HG03520 (cell line): Measurements from ENCODE around the gene ZNF226.
"Not testable (repeated sequence)": the region's sequence is repeated elsewhere in the genome, so short reads cannot be mapped to it uniquely, and the experiment has no call there.

ENCODE experiments used
- ATAC-seq: cut with Tn5 transposase; IDR thresholded peaks from one replicate; pipeline ENCODE4 v1.9.1; 2021; ENCODE audit warnings: mild to moderate bottlenecking, moderate library complexity; ENCODE audit not compliant: unreplicated experiment

ZNF226 gene

GRCh38 chr19:44164673-44165512 is at the start of gene ZNF226:
Gene ZNF226 (plus strand): TSS chr19:44165100. CDS start chr19:44170081, 4,981 bp downstream.
- peak; percentile 81 for ATAC-seq

GRCh38 chr19:44121162-44121561 is 43.7 kb upstream of the ZNF226 start:
- not testable (repeated sequence) for ATAC-seq

DNA sequence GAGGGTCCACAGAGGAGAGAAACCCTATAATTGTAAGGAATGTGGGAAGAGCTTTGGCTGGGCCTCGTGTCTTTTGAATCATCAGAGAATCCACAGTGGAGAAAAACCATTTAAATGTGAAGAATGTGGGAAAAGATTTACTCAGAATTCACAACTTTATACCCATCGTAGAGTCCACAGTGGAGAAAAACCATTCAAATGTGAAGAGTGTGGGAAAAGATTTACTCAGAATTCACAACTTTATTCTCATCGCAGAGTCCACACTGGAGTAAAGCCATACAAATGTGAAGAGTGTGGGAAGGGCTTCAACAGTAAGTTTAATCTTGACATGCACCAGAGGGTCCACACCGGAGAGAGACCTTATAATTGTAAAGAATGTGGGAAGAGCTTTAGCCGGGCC is 32.9 kb upstream of the ZNF226 start:
- no peak for ATAC-seq

DNA sequence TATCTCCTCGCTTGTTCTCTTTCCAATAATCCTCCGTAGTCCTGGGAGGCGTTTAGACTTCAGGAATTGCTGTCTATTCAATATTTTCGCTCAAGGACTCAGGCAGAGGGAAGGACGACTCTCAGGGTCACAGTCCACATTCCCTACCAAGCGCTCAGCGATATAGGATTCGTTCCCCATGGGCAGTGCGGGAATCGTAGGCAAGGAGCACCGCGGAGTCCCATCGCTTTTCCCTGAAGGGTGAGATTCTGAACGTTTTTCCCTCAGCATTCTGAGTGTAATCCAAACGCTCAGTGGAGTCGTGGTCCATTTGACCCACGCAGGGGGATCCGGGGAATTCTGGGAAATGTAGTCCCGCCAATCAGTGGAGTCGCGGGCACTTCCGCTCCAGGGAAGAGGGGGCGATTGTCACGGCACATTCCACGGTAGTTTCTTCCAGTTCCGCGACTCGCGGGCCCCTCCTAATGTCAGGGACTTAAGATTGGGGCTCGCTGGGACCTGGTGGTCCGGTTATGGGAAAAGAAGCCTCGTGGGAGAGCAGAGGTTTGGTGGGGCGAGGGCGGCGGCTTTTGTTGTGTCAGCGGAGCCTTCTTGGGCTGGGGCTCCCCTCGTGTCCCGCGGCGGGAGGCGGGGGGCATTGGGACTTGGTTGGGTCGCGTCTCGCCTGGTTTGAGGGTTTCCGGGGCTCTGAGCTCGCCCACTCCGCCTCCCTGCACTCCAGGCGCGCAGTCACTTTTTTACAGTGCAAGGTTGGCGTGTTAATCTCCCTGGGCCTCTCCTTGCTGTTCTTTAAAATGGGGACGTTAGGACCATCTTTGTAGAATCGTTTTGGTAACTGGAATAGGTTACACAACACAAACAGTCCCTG is 23.5 kb upstream of the ZNF226 start, which contains the start of gene ZNF234:
Gene ZNF234 (plus strand): TSS at position 364 of the 868 bp plus-strand sequence. CDS start 3,079 bp downstream, outside the sequence.
- ATAC-seq: no peak

- ATAC-seq: no peak
Measured at GRCh38 chr19:44142059-44142433, 22.9 kb upstream of the ZNF226 start.

- ATAC-seq: no peak
Measured at GRCh38 chr19:44149776-44150175, 15.1 kb upstream of the ZNF226 start.

GRCh38 chr19:44151491-44151890 is 13.4 kb upstream of the ZNF226 start:
- no peak for ATAC-seq

GRCh38 chr19:44156475-44156874 is 8.4 kb upstream of the ZNF226 start:
- no peak for ATAC-seq

DNA sequence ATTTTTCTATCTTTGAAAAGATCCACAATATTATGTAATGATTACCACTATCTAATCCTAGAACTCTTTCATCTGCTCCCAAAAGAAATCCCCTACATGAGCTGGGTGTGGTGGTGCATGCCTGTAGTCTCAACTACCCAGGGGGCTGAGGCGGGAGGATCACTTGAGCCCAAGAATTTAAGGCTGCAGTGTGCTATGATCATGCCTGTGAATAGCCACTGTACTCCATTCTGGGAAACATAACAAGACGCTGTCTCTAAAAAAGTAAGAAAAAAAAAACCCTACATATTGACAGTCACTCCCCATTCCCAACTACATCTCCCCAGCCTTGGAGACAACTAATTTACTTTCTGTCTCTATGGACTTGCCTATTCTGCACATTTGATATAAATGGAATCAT is 1.1 kb upstream of the ZNF226 start:
- ATAC-seq: no peak

GRCh38 chr19:44164327-44164672 is 600 bp upstream of the ZNF226 start:
- ATAC-seq: no peak

GRCh38 chr19:44170660-44171059 is 5.8 kb downstream of the ZNF226 start:
- not testable (repeated sequence) for ATAC-seq

DNA sequence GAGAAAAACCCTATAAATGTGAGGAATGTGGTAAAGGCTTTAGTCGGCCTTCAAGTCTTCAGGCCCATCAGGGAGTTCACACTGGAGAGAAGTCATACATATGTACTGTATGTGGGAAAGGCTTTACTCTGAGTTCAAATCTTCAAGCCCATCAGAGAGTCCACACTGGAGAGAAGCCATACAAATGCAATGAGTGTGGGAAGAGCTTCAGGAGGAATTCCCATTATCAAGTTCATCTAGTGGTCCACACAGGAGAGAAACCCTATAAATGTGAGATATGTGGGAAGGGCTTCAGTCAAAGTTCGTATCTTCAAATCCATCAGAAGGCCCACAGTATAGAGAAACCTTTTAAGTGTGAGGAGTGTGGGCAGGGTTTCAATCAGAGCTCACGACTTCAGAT is 11.7 kb downstream of the ZNF226 start:
- ATAC-seq: no peak

DNA sequence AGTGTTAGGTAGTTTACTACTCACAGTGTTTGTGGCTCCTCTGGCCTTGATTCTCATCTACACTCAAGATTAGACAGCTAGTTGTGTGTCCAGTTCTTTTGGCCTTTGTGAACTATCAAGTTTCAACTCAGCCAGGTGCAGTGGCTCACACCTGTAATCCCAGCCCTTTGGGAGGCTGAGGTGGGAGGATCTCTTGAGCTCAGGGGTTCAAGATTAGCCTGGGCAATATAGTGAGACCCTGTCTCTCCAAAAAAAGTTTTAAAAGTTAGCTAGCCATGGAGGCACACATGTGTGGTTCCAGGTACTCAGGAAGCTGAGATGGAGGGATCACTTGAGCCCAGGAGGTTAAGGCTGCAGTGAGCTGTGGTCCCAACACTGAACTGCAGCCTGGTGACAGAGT is 16.1 kb downstream of the ZNF226 start:
- ATAC-seq: no peak

DNA sequence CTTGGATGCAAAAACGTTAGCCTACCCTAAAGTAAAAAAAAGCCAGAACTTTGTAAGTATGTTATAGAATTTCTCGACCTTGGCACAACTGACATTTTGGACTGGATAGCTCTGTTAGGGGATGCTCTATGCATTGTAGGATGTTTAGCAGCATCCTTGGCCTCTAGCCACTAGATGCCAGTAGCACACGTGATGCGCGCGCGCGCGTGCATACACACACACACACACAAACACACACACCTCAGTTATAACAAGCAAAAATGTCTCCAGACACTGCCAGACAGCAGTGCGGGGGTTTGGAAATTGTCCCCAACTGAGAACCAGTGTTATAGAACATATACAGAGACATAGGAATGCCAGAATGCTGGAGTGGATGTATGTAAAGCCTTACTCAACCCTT is 17.2 kb downstream of the ZNF226 start:
- no peak for ATAC-seq

DNA sequence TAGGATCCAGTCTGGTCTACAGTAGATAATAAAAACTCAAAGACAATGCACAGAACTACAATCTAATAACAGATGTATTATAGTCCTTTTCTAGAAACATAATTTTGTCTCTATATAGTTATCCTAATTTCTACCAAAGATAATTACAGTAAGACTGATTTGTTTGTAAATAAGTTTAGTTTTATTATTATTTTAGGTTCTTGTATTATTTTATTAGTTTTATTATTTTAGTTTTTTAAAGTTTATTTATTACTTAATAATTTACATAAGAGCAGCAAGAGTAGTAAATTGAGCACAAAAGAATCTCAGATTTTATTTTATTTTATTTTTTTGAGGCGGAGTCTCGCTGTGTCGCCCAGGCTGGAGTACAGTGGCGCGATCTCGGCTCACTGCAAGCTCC is 25.1 kb downstream of the ZNF226 start:
- ATAC-seq: no peak

DNA sequence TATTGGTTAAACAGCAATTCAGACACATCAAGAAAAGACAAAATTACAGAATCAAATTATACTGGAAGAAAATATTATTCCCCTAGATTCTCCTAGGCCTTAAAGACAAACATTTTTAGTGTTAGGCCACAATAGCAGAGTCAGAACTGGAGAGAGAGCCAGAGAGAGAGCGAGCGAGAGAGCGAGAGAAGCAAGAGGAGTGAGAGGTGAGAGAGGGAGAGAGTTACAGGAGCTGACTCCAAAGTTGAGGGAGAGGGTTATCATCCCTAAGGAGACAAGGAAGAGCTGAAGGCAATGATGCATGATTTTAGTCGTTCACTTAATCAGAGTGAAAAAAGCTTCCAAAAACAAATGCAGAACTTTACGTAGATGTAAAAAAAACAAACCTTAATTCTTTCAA is 27.2 kb downstream of the ZNF226 start:
- ATAC-seq: no peak

GRCh38 chr19:44196772-44197171 is 31.9 kb downstream of the ZNF226 start:
- ATAC-seq: no peak

DNA sequence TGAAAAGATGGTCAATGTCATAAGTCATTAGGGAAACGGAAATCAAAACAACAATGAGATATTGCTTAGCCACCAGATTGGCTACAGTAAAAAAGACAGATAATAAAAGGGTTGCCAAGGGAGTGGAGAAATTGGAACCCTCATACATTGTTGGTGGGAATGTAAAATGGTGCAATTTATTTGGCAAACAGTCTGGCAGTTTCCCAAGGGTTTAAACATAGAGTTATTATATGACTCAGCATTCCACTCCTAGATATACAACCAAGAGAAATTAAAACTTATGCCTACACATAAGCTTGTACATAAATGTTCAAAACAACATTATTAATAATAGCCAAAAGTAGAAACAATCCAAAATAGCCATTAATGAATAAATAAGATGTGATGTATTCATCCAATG is 37.6 kb downstream of the ZNF226 start:
- ATAC-seq: no peak

- ATAC-seq: no peak
Measured at GRCh38 chr19:44202974-44203373, 38.1 kb downstream of the ZNF226 start.

- ATAC-seq: not testable (repeated sequence)
Measured at GRCh38 chr19:44203877-44204276, 39.0 kb downstream of the ZNF226 start.

GRCh38 chr19:44204772-44205171 is 39.9 kb downstream of the ZNF226 start:
- ATAC-seq: no peak
